Upper lobe of left lung (tissue), 6 donors: ENCODE results near the gene TXNRD1. TPM values are rescaled to one million over a fixed set of nuclear protein-coding genes. Genes with fewer than 3 reads are reported as not detected.

Source experiments
- ATAC-seq, 2 donors: fragments of 200-7000 bp; cut with Tn5 transposase; one replicate each; pipeline ENCODE4 v1.9.1; 2022; ENCODE audit warnings: mild to moderate bottlenecking in 2 of 2, moderate library complexity in 2 of 2; ENCODE audit not compliant: low FRiP score in 2 of 2
- DNase-seq, 2 donors: peaks; one replicate each; pipeline ENCODE4 v3.0.0-alpha.2; 2019 to 2020
- H3K27ac ChIP-seq, 4 donors: fragments of 200-600 bp; sonication (generic); one replicate each; pipeline ENCODE4 v1.5.1; 2016 to 2019
- H3K27me3 ChIP-seq, 4 donors: fragments of 200-600 bp; sonication (generic); one replicate each; pipeline ENCODE4 v1.5.1; 2017 to 2019
- H3K36me3 ChIP-seq, 4 donors: fragments of 200-600 bp; sonication (generic); one replicate each; pipeline ENCODE4 v1.5.1; 2016 to 2019
- H3K4me1 ChIP-seq, 4 donors: fragments of 200-600 bp; sonication (generic); one replicate each; pipeline ENCODE4 v1.5.1; 2018 to 2019
- H3K4me3 ChIP-seq, 4 donors: fragments of 200-600 bp; sonication (generic); one replicate each; pipeline ENCODE4 v1.5.1; 2017 to 2019; ENCODE audit warnings: mild to moderate bottlenecking in 2 of 4, moderate library complexity in 1 of 4
- H3K9me3 ChIP-seq, 4 donors: fragments of 200-600 bp; sonication (generic); one replicate each; pipeline ENCODE4 v1.5.1; 2018 to 2019
- CTCF ChIP-seq, 6 experiments: fragments of 450-650 bp in 4 of 6; fragments of 200-600 bp in 2 of 6; sonication (generic) in 2 of 6; IDR thresholded peaks; one replicate each; pipeline ENCODE4 v1.5.1; 2016 to 2019; ENCODE audit warnings: antibody characterized with exemption in 6 of 6
- EP300 ChIP-seq, 4 donors: sonication (generic); formaldehyde crosslinking; IDR thresholded peaks; one replicate each; pipeline ENCODE4 v1.5.1; 2017; ENCODE audit warnings: antibody characterized with exemption in 4 of 4, control low read depth in 2 of 4
- POLR2A ChIP-seq, 4 donors: fragments of 450-650 bp; IDR thresholded peaks; one replicate each; pipeline ENCODE4 v1.5.1; 2016 to 2017; ENCODE audit warnings: antibody characterized with exemption in 4 of 4, mild to moderate bottlenecking in 2 of 4
- POLR2AphosphoS5 ChIP-seq, 2 donors: sonication (generic); formaldehyde crosslinking; IDR thresholded peaks; one replicate each; pipeline ENCODE4 v1.5.1; 2017; ENCODE audit warnings: antibody characterized with exemption in 2 of 2
- WGBS, 2 donors: methylation state at CpG; one replicate each; pipeline ENCODE4 v1.1.5; 2017 to 2018; 5-methylcytosine and 5-hydroxymethylcytosine counted together
- total RNA-seq, 6 donors: library from RNA; depleted of rRNA in 4 of 6; stranded (reverse); fragments of >200 nt in 4 of 6; gene quantifications; one replicate each; pipeline versions ENCODE4 v1.1.0 to v1.2.1, GENCODE V29; 2016 to 2021
- donor health status: DM: no; HTN: no; CAD: no; lungs with moderate emphysema.
- donor health status: DM: no; HTN: yes; CAD: no; lungs with severe emphysema.

Gene TXNRD1
- total RNA-seq, 6 donors from 2014 or later: 124 to 381 (median 162) TPM

GRCh38 chr12:104219908-104220404, 4.4 kb downstream of the TXNRD1 start:
- WGBS, 2 donors: 12 to 20% methylated on average over 4 of the region's 4 CpGs
- H3K4me1 ChIP-seq: peaks cover 22 to 41% (median 34%) of the 10 kb centered on the region in 4 donors
- H3K27me3 ChIP-seq: no peaks in the 10 kb centered on the region
- no peak overlapping the region for H3K4me3 ChIP-seq
- DNase-seq (peak in 1 of 2 donors; percentile 42), ATAC-seq (peak; percentile 28 to 58)
- H3K27ac ChIP-seq: peak overlapping the region; percentile 61 to 86 (median 84)
- no peaks in the 10 kb centered on the region for H3K36me3 ChIP-seq
- TF ChIP-seq EP300 (IDR thresholded peaks at IDR 0.05): peak in 2 of 4 donors; percentile 42 to 65
- TF ChIP-seq POLR2AphosphoS5 (IDR thresholded peaks at IDR 0.05): peak in 1 of 2 donors; percentile 43
- no peak for TF ChIP-seq POLR2A (IDR thresholded peaks at IDR 0.05)
- TF ChIP-seq CTCF (IDR thresholded peaks at IDR 0.05): no peak
- H3K9me3 ChIP-seq: no peaks in the 10 kb centered on the region

DNA sequence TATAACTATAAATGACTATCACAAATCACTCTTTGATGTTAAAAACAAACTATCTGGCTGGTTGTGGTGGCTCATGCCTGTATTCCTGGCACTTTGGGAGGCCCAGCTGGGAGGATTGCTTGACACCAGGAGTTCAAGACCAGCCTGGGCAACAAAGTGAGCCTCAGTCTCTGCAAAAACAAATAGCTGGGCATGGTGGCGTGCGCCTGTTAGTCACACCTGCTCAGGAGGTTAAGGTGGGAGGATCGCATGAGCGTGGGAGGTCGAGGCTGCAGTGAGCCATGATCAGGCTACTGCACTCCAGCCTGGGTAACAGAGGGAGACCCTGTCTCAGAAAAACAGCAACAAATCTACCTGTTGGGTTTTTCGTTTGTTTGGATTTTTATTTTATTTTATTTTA, 5.4 kb downstream of the TXNRD1 start:
- no peak for ATAC-seq
- peak overlapping the region; percentile 18 to 86 (median 73) for H3K27ac ChIP-seq

GRCh38 chr12:104222976-104223375, 7.4 kb downstream of the TXNRD1 start:
- Histone ChIP-seq H3K27me3 (no peaks in the 10 kb centered on the region), H3K27ac (no peak overlapping the region), H3K9me3 (no peaks in the 10 kb centered on the region), H3K36me3 (no peaks in the 10 kb centered on the region), H3K4me3 (no peak overlapping the region), H3K4me1 (peaks cover 22 to 27% (median 24%) of the 10 kb centered on the region in 4 donors)
- DNase-seq (no peak), ATAC-seq (no peak)
- TF ChIP-seq POLR2AphosphoS5 (IDR thresholded peaks at IDR 0.05) (no peak), POLR2A (IDR thresholded peaks at IDR 0.05) (no peak)
- WGBS, 2 donors: 65 to 80% methylated on average over 1 of the region's 1 CpG

More for the DNA sequence above, 5.4 kb downstream of the TXNRD1 start:
- H3K27me3 ChIP-seq: no peaks in the 10 kb centered on the region
- no peaks in the 10 kb centered on the region for H3K36me3 ChIP-seq
- DNase-seq: no peak
- no peaks in the 10 kb centered on the region for H3K9me3 ChIP-seq
- 97% methylated on average over 6 of the region's 6 CpGs for WGBS, 2 donors
- no peak for TF ChIP-seq POLR2A (IDR thresholded peaks at IDR 0.05)
- no peak for TF ChIP-seq POLR2AphosphoS5 (IDR thresholded peaks at IDR 0.05)
- no peak for TF ChIP-seq EP300 (IDR thresholded peaks at IDR 0.05)
- TF ChIP-seq CTCF (IDR thresholded peaks at IDR 0.05): no peak
- peaks cover 22 to 34% (median 31%) of the 10 kb centered on the region in 4 donors for H3K4me1 ChIP-seq
- no peak overlapping the region for H3K4me3 ChIP-seq

GRCh38 chr12:104223712-104224111, 8.1 kb downstream of the TXNRD1 start:
- no peaks in the 10 kb centered on the region for H3K9me3 ChIP-seq
- H3K27me3 ChIP-seq: no peaks in the 10 kb centered on the region
- H3K4me3 ChIP-seq: no peak overlapping the region
- H3K36me3 ChIP-seq: no peaks in the 10 kb centered on the region
- 71 to 83% methylated on average over 2 of the region's 2 CpGs for WGBS, 2 donors
- no peak overlapping the region for H3K27ac ChIP-seq
- no peak for ATAC-seq
- peaks cover 21 to 22% (median 22%) of the 10 kb centered on the region in 4 donors for H3K4me1 ChIP-seq
- no peak for TF ChIP-seq CTCF (IDR thresholded peaks at IDR 0.05)
- TF ChIP-seq POLR2AphosphoS5 (IDR thresholded peaks at IDR 0.05): no peak
- no peak for TF ChIP-seq EP300 (IDR thresholded peaks at IDR 0.05)
- no peak for TF ChIP-seq POLR2A (IDR thresholded peaks at IDR 0.05)
- DNase-seq: no peak

- 91 to 95% methylated on average over 3 of the region's 3 CpGs for WGBS, 2 donors
- no peak for ATAC-seq
- no peak for DNase-seq
- TF ChIP-seq POLR2A (IDR thresholded peaks at IDR 0.05) (no peak), CTCF (IDR thresholded peaks at IDR 0.05) (no peak), POLR2AphosphoS5 (IDR thresholded peaks at IDR 0.05) (no peak), EP300 (IDR thresholded peaks at IDR 0.05) (no peak)
- no peaks in the 10 kb centered on the region for H3K36me3 ChIP-seq
- H3K27me3 ChIP-seq: no peaks in the 10 kb centered on the region
- H3K4me3 ChIP-seq: no peak overlapping the region
- no peaks in the 10 kb centered on the region for H3K9me3 ChIP-seq
- H3K27ac ChIP-seq: no peak overlapping the region
- peaks cover 0 to 4% (median 0%) of the 10 kb centered on the region in 4 donors for H3K4me1 ChIP-seq
Observed at GRCh38 chr12:104226672-104227071, 11.1 kb downstream of the TXNRD1 start.
